ENCODE measurements around the gene SLC25A30.

DNA sequence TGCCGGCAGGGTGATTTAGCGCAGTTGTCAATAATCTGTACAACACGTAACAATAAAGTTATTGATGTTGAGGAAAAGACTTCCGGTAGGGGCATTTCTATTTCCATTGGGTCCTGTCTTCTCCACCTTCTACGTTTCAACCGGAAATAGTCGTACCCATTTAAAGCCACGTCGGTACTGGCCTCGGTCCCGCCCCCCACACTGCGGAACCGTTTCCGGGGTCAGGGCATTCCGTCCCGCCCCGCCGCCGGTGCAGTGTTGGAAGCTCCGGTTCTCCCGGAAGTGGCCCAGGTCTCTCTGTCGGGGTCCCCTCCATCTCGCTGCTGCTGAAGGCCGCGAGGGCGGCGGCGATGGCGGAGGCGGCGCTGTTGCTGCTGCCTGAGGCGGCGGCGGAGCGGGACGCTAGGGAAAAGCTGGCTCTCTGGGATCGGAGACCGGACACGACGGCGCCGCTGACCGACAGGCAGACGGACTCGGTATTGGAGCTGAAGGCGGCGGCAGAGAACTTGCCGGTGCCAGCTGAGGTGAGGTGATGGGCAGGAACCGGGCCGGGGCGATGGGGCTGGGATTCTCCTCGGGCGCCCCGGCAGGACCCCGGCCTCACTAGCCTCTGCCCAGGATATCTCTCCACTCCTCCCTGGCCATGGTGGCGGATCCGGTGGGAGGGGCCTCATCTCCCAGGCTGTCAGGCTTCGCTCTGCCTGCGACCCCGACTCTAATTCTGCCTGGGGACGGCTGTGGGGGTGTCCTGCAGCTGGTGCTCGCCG lies 46.7 kb upstream of the SLC25A30 start, which contains the start of gene COG3:
- TF ChIP-seq, protein P1, sequence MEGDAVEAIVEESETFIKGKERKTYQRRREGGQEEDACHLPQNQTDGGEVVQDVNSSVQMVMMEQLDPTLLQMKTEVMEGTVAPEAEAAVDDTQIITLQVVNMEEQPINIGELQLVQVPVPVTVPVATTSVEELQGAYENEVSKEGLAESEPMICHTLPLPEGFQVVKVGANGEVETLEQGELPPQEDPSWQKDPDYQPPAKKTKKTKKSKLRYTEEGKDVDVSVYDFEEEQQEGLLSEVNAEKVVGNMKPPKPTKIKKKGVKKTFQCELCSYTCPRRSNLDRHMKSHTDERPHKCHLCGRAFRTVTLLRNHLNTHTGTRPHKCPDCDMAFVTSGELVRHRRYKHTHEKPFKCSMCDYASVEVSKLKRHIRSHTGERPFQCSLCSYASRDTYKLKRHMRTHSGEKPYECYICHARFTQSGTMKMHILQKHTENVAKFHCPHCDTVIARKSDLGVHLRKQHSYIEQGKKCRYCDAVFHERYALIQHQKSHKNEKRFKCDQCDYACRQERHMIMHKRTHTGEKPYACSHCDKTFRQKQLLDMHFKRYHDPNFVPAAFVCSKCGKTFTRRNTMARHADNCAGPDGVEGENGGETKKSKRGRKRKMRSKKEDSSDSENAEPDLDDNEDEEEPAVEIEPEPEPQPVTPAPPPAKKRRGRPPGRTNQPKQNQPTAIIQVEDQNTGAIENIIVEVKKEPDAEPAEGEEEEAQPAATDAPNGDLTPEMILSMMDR (IDR thresholded peaks at IDR 0.05) = peak in 2 of 4 experiments; percentile 25 to 62
- TF ChIP-seq POLR2AphosphoS5 (IDR thresholded peaks at IDR 0.05) (peak; percentile 82), EP300 (IDR thresholded peaks at IDR 0.05) (no peak)
